GM20000 (cell line): Measurements from ENCODE around the gene MARS1.

ENCODE experiments used
- DNase-seq: peaks from one replicate; pipeline ENCODE4 v3.0.0; 2012; ENCODE audit warnings: low spot score
- CTCF ChIP-seq: IDR thresholded peaks from 2 replicates; pipeline ENCODE4 v1.5.1; 2012; ENCODE audit warnings: mild to moderate bottlenecking, control low read depth; ENCODE audit errors: extremely low read depth, missing control alignments

The MARS1 gene

GRCh38 chr12:57448669-57449068, 39.2 kb upstream of the MARS1 start:
- DNase-seq: no peak
- TF ChIP-seq CTCF: no peak

- no peak for DNase-seq
- TF ChIP-seq CTCF: no peak
Measured at GRCh38 chr12:57449375-57449774, 38.5 kb upstream of the MARS1 start.

- no peak for DNase-seq
- no peak for TF ChIP-seq CTCF
Measured at GRCh38 chr12:57450057-57450456, 37.8 kb upstream of the MARS1 start.

- TF ChIP-seq CTCF: no peak
- DNase-seq: no peak
Measured at GRCh38 chr12:57451233-57451778, 36.6 kb upstream of the MARS1 start.

GRCh38 chr12:57452181-57452936, 35.5 kb upstream of the MARS1 start:
- DNase-seq: no peak

GRCh38 chr12:57452937-57453509, 34.8 kb upstream of the MARS1 start:
- DNase-seq: peak; percentile 69
- peak; percentile 98 for TF ChIP-seq CTCF

More at GRCh38 chr12:57452181-57452936, 35.5 kb upstream of the MARS1 start:
- no peak for TF ChIP-seq CTCF

- no peak for DNase-seq
- no peak for TF ChIP-seq CTCF
Measured at GRCh38 chr12:57454213-57454565, 33.7 kb upstream of the MARS1 start.
